Measurements from ENCODE around the gene C4BPA.

- no peak for TF ChIP-seq RAD21 (IDR thresholded peaks at IDR 0.05)
- no peak for TF ChIP-seq MAX (IDR thresholded peaks at IDR 0.05)
- TF ChIP-seq CTCF (IDR thresholded peaks at IDR 0.05; ENCODE audit: low read depth, low read length, missing input control): no peak
- TF ChIP-seq EGR1 (IDR thresholded peaks at IDR 0.05; ENCODE audit: low read depth in 2 of 2): no peak
- TF ChIP-seq ZBTB33 (IDR thresholded peaks at IDR 0.05): no peak
- no peak for TF ChIP-seq FOXA1 (IDR thresholded peaks at IDR 0.05)
Measured at GRCh38 chr1:207172321-207172720, 68.3 kb downstream of the C4BPA start.

Measured in liver (tissue), 3 donors.